ENCODE data around the gene COX4I2. TPM values are rescaled to one million over a fixed set of nuclear protein-coding genes. Genes with fewer than 3 reads are reported as not detected.

Gene COX4I2
- total and polyA plus RNA-seq, 2 of the 8 experiments (the other 6 are each of a cell fraction or from before 2014, with no cell fraction given), result 0.26 TPM; not detected in 1

- Histone ChIP-seq H4K91ac (replicated peaks; ENCODE audit: insufficient read length, low read length) (peak overlapping the region; percentile 57), H3K18ac (ENCODE audit: extremely low read depth, low read length) (peak overlapping the region; percentile 86; the same call in 1 of the 2 replicates), H4K8ac (ENCODE audit: extremely low read depth, insufficient read depth, low read length) (no peak overlapping the region; the same call in 1 of the 2 replicates), H2BK15ac (ENCODE audit: low read length) (no peak overlapping the region), H2BK12ac (ENCODE audit: low read depth, low read length) (peak overlapping the region; percentile 50), H3K23ac (ENCODE audit: insufficient read length) (no peak overlapping the region), H4K5ac (ENCODE audit: insufficient read length, low read depth, low read length) (no peak overlapping the region), H4K20me1 (replicated peaks in 1 of 2; ENCODE audit: control insufficient read depth in 1 of 2, insufficient read depth in 2 of 2, low read length in 2 of 2) (no peaks in the 10 kb centered on the region), H3K4me2 (ENCODE audit: insufficient read depth in 1 of 2, low read depth in 2 of 2, low read length in 2 of 2) (peak overlapping the region; percentile 41 to 49; a peak in 3 of 4 replicates), H3K36me3 (ENCODE audit: control insufficient read depth in 2 of 4, insufficient read depth in 4 of 4, low read length in 3 of 4) (no peaks in the 10 kb centered on the region; a peak in 1 of 8 replicates), H2BK20ac (ENCODE audit: low read length) (no peak overlapping the region), H3K4me1 (replicated peaks in 1 of 4; ENCODE audit: control insufficient read depth in 3 of 4, insufficient read depth in 4 of 4, low read length in 3 of 4) (peaks cover 15 to 26% (median 20%) of the 10 kb centered on the region in 4 experiments), H2AFZ (ENCODE audit: low read length) (no peak overlapping the region), H3K9me3 (ENCODE audit: insufficient read depth in 2 of 2, low read depth in 1 of 2, low read length in 1 of 2) (no peaks in the 10 kb centered on the region), H3K14ac (ENCODE audit: insufficient read length) (no peak overlapping the region), H2BK120ac (replicated peaks; ENCODE audit: low read depth, low read length) (no peak overlapping the region), H3K27ac (ENCODE audit: low read depth, low read length) (0 out of 2 replicates have a peak overlapping the region, but pooled peaks have one; percentile 3), H3K56ac (replicated peaks; ENCODE audit: insufficient read length, low read depth, low read length) (no peak overlapping the region), H3K79me2 (ENCODE audit: control insufficient read depth in 1 of 2, insufficient read depth in 2 of 2, low read length in 2 of 2) (peaks cover 0 to 55% of the 10 kb centered on the region in 2 experiments; a peak in 2 of 4 replicates), H2BK5ac (ENCODE audit: low read depth, low read length) (peak overlapping the region; percentile 86; the same call in 1 of the 2 replicates), H3K79me1 (ENCODE audit: low read depth, low read length) (peaks cover 5% of the 10 kb centered on the region), H3K4me3 (ENCODE audit: extremely low read depth in 1 of 4, insufficient read depth in 2 of 4, low read depth in 3 of 4, low read length in 4 of 4) (no peak overlapping the region), H3K27me3 (replicated peaks in 1 of 4; ENCODE audit: control insufficient read depth in 3 of 4, extremely low read depth in 1 of 4, insufficient read depth in 3 of 4, low read length in 3 of 4) (no peaks in the 10 kb centered on the region), H3K9ac (replicated peaks in 1 of 4; ENCODE audit: extremely low read depth in 1 of 4, low read depth in 3 of 4, low read length in 3 of 4) (no peak overlapping the region), H3K4ac (replicated peaks; ENCODE audit: insufficient read length, low read depth, low read length) (no peak overlapping the region), H3K23me2 (ENCODE audit: low read depth, low read length) (no peaks in the 10 kb centered on the region), H2AK5ac (ENCODE audit: low read depth, low read length) (0 out of 2 replicates have a peak overlapping the region, but pooled peaks have one; percentile 58)
- ChIA-PET POLR2A (ENCODE audit: partially characterized antibody) (interaction anchor here (0.7 to 3.4 kb wide), 6 partner anchors 11 to 33 kb away, joined by 3 to 25 read pairs (median 4); partner anchors contain the start of gene BCL2L1), CTCF (ENCODE audit: partially characterized antibody) (interaction anchor here (0.6 to 6.8 kb wide), 11 partner anchors 10 to 137 kb away, joined by 3 to 49 read pairs (median 7); no protein-coding TSS in a partner anchor)
- DNase-seq (ENCODE audit: low read depth in 1 of 2, low spot score in 2 of 2), result peak in 1 of 2 experiments; percentile 52
- FAIRE-seq, result no peak
- WGBS, 2 experiments (ENCODE audit: extremely low coverage in 1 of 2, insufficient coverage in 1 of 2, insufficient read length in 1 of 2, insufficient replicate concordance in 2 of 2, low coverage in 1 of 2, low lambda C conversion rate in 2 of 2, missing lambda C conversion rate in 1 of 2), result 62% methylated on average over 4 of the region's 4 CpGs; no CpG with 5 or more reads in 1 of the 2 experiments
- TF ChIP-seq RFX5 (IDR thresholded peaks at IDR 0.05; ENCODE audit: borderline replicate concordance, low read depth, low read length) (no peak), SIN3A (conservative IDR thresholded peaks at IDR 0.05 in 1 of 2, IDR thresholded peaks at IDR 0.05 in 1 of 2; ENCODE audit: low read depth in 1 of 2, low read length in 2 of 2) (no peak), EP300 (IDR thresholded peaks at IDR 0.05; ENCODE audit: borderline replicate concordance in 1 of 2, low read depth in 2 of 2, low read length in 2 of 2) (peak in 1 of 2 experiments; percentile 19; a peak in 1 of 3 replicates), TCF12 (IDR thresholded peaks at IDR 0.05; ENCODE audit: low read depth, low read length) (peak; percentile 85; the same call in 1 of the 2 replicates), POLR2AphosphoS5 (IDR thresholded peaks at IDR 0.05; ENCODE audit: low read depth, low read length) (no peak), GTF2F1 (IDR thresholded peaks at IDR 0.05; ENCODE audit: borderline replicate concordance, low read depth, low read length) (no peak), PHF8 (conservative IDR thresholded peaks at IDR 0.05; ENCODE audit: low read depth, low read length) (no peak), HDAC2 (IDR thresholded peaks at IDR 0.05; ENCODE audit: borderline replicate concordance in 1 of 2, low read depth in 2 of 2, low read length in 2 of 2) (peak; percentile 19 to 37; a peak in 1 of 4 replicates), MAX (IDR thresholded peaks at IDR 0.05) (0 out of 2 replicates have a peak, but pooled peaks have one; percentile 15), SP4 (IDR thresholded peaks at IDR 0.05; ENCODE audit: low read length) (no peak), SIX5 (IDR thresholded peaks at IDR 0.05; ENCODE audit: low read depth, low read length) (no peak)
Measured at GRCh38 chr20:31693987-31694661, 56.4 kb downstream of the COX4I2 start.

All from H1 (cell line).